ENCODE results near the gene CPNE2. TPM values are rescaled to one million over a fixed set of nuclear protein-coding genes. Genes with fewer than 3 reads are reported as not detected.

The CPNE2 gene
- total RNA-seq, 4 donors from 2014 or later = 28.2 to 66.0 (median 45.8) TPM

DNA sequence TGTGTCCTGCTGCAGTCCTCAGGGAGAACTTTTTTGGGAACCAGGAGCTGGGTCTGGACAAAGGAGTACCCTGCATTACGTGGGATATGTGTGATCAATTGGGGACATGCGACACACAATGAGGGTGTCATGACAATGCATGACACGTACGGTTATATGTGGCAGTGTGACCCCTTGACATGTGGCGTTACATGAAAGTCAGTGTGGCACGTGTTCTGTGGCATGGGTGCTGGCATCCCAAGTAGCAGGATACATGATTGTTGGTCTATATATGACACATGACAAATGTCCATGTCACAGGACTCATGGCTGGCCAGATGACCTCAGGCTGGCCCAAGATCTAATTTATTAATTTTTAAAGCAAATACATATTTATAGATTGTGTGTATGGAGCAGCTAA is 9.7 kb upstream of the CPNE2 start:
- ATAC-seq (ENCODE audit: low FRiP score) = no peak

GRCh38 chr16:57083485-57084126 is 8.8 kb upstream of the CPNE2 start:
- TF ChIP-seq, protein P1, sequence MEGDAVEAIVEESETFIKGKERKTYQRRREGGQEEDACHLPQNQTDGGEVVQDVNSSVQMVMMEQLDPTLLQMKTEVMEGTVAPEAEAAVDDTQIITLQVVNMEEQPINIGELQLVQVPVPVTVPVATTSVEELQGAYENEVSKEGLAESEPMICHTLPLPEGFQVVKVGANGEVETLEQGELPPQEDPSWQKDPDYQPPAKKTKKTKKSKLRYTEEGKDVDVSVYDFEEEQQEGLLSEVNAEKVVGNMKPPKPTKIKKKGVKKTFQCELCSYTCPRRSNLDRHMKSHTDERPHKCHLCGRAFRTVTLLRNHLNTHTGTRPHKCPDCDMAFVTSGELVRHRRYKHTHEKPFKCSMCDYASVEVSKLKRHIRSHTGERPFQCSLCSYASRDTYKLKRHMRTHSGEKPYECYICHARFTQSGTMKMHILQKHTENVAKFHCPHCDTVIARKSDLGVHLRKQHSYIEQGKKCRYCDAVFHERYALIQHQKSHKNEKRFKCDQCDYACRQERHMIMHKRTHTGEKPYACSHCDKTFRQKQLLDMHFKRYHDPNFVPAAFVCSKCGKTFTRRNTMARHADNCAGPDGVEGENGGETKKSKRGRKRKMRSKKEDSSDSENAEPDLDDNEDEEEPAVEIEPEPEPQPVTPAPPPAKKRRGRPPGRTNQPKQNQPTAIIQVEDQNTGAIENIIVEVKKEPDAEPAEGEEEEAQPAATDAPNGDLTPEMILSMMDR (IDR thresholded peaks at IDR 0.05) = no peak
- ATAC-seq (ENCODE audit: low FRiP score) = no peak
- DNase-seq (ENCODE audit: low spot score) = no peak

More for the DNA sequence above, 9.7 kb upstream of the CPNE2 start:
- DNase-seq (ENCODE audit: low spot score) = no peak
- TF ChIP-seq, protein P1 (IDR thresholded peaks at IDR 0.05) = no peak

DNA sequence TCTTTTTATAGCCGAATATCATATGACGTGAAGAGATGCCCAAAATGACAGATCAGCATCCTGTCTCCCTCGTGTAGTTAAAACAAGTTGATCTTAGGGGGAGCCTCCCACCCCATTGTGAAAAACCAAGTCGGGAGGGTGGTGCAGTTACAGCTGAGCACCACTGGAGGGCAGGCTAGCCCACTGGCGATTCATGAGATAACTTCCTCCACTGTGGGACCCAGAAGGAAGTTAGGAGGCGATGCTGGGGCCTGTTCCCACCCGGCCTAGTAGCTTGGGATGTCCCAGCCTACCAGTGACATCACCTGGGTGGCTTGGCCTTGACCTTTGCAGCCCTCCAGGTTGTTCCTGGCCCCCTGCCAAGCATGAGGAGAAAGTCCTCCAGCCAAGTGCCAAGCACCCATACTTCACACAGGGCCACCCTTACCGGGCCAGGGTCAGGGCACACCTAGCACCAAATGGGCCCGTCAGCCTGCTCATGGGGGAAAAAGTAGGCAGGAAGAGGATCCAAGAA is 8.1 kb upstream of the CPNE2 start:
- ATAC-seq (ENCODE audit: low FRiP score) = peak; percentile 67
- TF ChIP-seq, protein P1 (IDR thresholded peaks at IDR 0.05) = peak in 2 of 3 donors; percentile 41 to 82
- DNase-seq (ENCODE audit: low spot score) = no peak

DNA sequence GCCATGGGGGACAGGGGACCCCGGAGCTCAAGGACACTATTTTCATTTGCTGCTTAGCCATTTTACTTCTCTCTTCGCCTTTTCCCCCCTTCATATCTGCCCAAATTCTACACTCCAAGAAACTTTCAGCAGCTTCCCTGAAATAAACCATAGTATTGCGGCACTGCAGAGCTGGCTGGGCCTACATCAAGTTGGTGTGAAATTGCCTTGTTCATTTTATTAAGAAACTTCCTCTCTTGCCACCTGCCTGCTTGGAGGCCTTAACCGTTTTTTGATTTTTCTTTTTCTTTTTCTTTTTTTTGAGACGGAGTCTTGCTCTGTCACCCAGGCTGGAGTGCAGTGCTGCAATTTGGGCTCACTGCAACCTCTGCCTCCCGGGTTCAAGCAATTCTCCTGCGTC is 7.4 kb upstream of the CPNE2 start:
- TF ChIP-seq, protein P1 (IDR thresholded peaks at IDR 0.05) = no peak
- ATAC-seq (ENCODE audit: low FRiP score) = no peak

DNA sequence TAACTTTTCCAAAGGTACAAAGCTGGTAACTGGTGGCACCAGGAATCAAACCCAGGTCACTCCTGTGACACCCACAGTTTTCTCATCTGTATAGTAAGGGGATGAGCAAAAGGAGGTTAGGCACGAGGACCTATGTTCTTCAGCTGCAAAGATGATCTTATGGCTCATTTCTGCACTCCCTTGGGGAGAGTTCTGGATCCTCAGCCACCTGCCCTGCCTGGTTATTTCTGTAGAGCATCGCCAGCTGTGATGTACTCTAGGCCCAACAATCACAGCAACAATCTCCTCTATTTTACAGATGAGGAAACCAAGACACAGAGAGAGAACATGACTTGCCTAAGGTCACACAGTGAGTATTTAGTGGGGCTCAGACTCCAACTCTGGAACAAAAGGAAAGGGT is 5.4 kb upstream of the CPNE2 start:
- TF ChIP-seq, protein P1 (IDR thresholded peaks at IDR 0.05) = no peak
- no peak for ATAC-seq (ENCODE audit: low FRiP score)
- no peak for DNase-seq (ENCODE audit: low spot score)

More for the DNA sequence above, 7.4 kb upstream of the CPNE2 start:
- no peak for DNase-seq (ENCODE audit: low spot score)

- no peak for ATAC-seq (ENCODE audit: low FRiP score)
- TF ChIP-seq, protein P1 (IDR thresholded peaks at IDR 0.05) = no peak
- no peak for DNase-seq (ENCODE audit: low spot score)
Observed at GRCh38 chr16:57089406-57089805, 3.0 kb upstream of the CPNE2 start.
